Measurements from ENCODE around the gene UBE2QL1. TPM values are rescaled to one million over a fixed set of nuclear protein-coding genes. Genes with fewer than 3 reads are reported as not detected.

The UBE2QL1 gene
- total RNA-seq, 3 donors from 2014 or later, result 0.44 to 1.8 (median 1.6) TPM

DNA sequence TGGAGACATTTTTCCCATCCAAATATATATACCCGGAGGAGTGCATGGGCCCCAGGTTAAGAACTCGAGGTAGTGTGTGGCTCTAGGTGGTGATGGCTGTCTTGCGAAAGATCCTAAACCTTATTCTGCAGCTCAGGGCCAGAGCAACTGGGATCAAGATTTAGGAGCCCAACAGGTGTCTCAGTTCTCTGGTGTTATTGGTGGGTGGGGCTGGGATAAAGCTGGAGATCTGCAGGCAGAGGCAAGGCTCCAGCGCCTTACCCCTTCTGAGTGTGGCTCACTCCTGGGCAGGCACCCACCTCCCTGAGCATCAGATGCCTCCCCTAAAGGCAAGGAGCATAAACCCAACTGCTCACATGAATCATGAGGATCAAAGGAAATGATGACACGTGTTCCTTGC is 11.2 kb downstream of the UBE2QL1 start:
- intact Hi-C loops (cut with DNase I; ENCODE audit: low total_unique reads), result no loop called here
- H3K27me3 ChIP-seq, result no peaks in the 10 kb centered on the region
- DNase-seq (ENCODE audit: low spot score in 2 of 2), result no peak

GRCh38 chr5:6461006-6461405 is 12.3 kb downstream of the UBE2QL1 start:
- intact Hi-C loops (cut with DNase I; ENCODE audit: low total_unique reads), result no loop called here
- TF ChIP-seq CTCF (IDR thresholded peaks at IDR 0.05), result no peak
- TF ChIP-seq POLR2AphosphoS5 (IDR thresholded peaks at IDR 0.05), result no peak
- TF ChIP-seq POLR2A (IDR thresholded peaks at IDR 0.05), result no peak
- no peak for DNase-seq (ENCODE audit: low spot score in 2 of 2)
- Histone ChIP-seq H3K36me3 (no peaks in the 10 kb centered on the region), H3K4me3 (no peak overlapping the region), H3K27ac (no peak overlapping the region), H3K9me3 (no peaks in the 10 kb centered on the region), H3K27me3 (no peaks in the 10 kb centered on the region), H3K4me1 (no peaks in the 10 kb centered on the region)

More for the DNA sequence above, 11.2 kb downstream of the UBE2QL1 start:
- Histone ChIP-seq H3K4me1 (no peaks in the 10 kb centered on the region), H3K9me3 (no peaks in the 10 kb centered on the region), H3K4me3 (no peak overlapping the region), H3K36me3 (no peaks in the 10 kb centered on the region), H3K27ac (no peak overlapping the region)
- TF ChIP-seq POLR2A (IDR thresholded peaks at IDR 0.05) (no peak), POLR2AphosphoS5 (IDR thresholded peaks at IDR 0.05) (no peak), CTCF (IDR thresholded peaks at IDR 0.05) (no peak)

GRCh38 chr5:6461793-6462650 is 13.4 kb downstream of the UBE2QL1 start:
- no peak overlapping the region for H3K27ac ChIP-seq
- no peaks in the 10 kb centered on the region for H3K36me3 ChIP-seq
- no peaks in the 10 kb centered on the region for H3K9me3 ChIP-seq
- H3K4me1 ChIP-seq, result no peaks in the 10 kb centered on the region
- TF ChIP-seq POLR2A (IDR thresholded peaks at IDR 0.05), result no peak
- TF ChIP-seq POLR2AphosphoS5 (IDR thresholded peaks at IDR 0.05), result no peak
- intact Hi-C loops (cut with DNase I; ENCODE audit: low total_unique reads), result no loop called here
- H3K4me3 ChIP-seq, result no peak overlapping the region
- no peak for DNase-seq (ENCODE audit: low spot score in 2 of 2)
- H3K27me3 ChIP-seq, result no peaks in the 10 kb centered on the region

DNA sequence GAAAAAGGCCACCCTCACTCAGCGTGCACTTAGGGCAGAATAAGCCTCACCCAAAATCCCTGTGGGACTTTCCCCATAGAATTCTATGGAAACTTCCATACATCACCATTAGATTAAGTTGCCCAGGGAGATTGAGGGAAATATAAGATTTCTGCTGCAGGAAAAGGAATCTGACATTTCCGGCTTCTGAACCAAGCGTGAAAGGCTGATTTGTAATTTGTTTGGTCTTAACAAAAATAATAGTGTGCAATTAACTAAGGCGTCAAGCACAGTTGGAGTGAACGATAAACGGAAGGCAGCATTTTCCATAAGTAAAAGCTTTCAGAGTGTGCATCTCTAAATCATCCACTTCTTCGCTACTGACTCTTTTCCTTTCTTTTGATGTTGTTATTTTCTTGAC is 14.0 kb downstream of the UBE2QL1 start:
- Histone ChIP-seq H3K27me3 (no peaks in the 10 kb centered on the region), H3K27ac (no peak overlapping the region), H3K9me3 (no peaks in the 10 kb centered on the region), H3K4me3 (no peak overlapping the region), H3K36me3 (no peaks in the 10 kb centered on the region), H3K4me1 (no peaks in the 10 kb centered on the region)
- no peak for TF ChIP-seq POLR2AphosphoS5 (IDR thresholded peaks at IDR 0.05)
- TF ChIP-seq POLR2A (IDR thresholded peaks at IDR 0.05), result no peak
- no peak for TF ChIP-seq CTCF (IDR thresholded peaks at IDR 0.05)
- intact Hi-C loops (cut with DNase I; ENCODE audit: low total_unique reads), result no loop called here
- DNase-seq (ENCODE audit: low spot score in 2 of 2), result no peak

DNA sequence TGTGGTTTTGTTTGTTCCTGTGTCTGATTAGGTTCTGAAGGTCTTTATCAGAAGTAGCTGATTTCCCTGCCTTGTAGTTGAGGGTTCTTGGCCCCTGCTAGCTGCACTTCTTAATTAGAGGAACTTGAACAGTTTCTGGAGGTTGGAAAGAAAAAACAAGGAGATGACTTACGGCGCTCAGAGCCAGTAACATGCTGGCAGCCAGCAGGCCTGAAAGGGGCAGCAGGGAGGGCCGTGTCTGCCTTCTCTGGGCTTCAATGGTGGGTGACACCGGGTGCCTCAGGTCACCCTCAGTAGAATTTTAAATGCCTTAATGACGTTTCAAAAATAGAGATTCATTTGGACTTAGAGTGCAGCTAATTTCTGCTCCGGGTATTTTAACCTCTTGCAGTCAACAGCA is 15.8 kb downstream of the UBE2QL1 start:
- DNase-seq (ENCODE audit: low spot score in 2 of 2), result no peak
- H3K4me3 ChIP-seq, result no peak overlapping the region
- no peak overlapping the region for H3K27ac ChIP-seq
- no peaks in the 10 kb centered on the region for H3K4me1 ChIP-seq
- H3K36me3 ChIP-seq, result no peaks in the 10 kb centered on the region
- TF ChIP-seq POLR2A (IDR thresholded peaks at IDR 0.05), result no peak
- no peak for TF ChIP-seq POLR2AphosphoS5 (IDR thresholded peaks at IDR 0.05)
- TF ChIP-seq CTCF (IDR thresholded peaks at IDR 0.05), result no peak
- no peaks in the 10 kb centered on the region for H3K27me3 ChIP-seq
- intact Hi-C loops (cut with DNase I; ENCODE audit: low total_unique reads), result no loop called here
- no peaks in the 10 kb centered on the region for H3K9me3 ChIP-seq
